GM12874 (cell line): ENCODE measurements around the gene SEMA6B.

Experiments
- CTCF ChIP-seq: IDR thresholded peaks from 2 replicates; pipeline ENCODE4 v1.5.1; 2011; ENCODE audit warnings: low read depth, mild to moderate bottlenecking, control low read depth, low read length, moderate library complexity; ENCODE audit not compliant: insufficient read depth

SEMA6B gene

GRCh38 chr19:4516199-4516938 is 43.1 kb downstream of the SEMA6B start:
- no peak for TF ChIP-seq CTCF

DNA sequence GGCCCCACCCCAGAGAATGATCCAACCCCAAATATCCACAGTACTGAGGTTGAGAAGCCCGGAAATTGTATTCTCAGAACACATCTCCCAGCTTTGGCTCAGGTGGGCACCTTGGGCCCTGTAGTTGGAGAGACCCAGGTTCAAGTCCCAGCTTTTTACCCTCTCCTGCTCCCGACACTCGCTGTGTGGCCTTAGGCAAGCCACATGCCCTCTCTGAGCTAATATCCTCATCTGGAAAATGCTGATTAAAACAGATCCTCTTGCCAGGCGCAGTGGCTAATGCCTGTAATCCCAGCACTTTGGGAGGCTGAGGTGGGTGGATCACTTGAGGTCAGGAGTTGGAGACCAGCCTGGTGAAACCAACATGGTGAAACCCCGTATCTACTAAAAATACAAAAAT is 43.8 kb downstream of the SEMA6B start:
- no peak for TF ChIP-seq CTCF

- TF ChIP-seq CTCF = no peak
Measured at GRCh38 chr19:4513248-4513647, 46.2 kb downstream of the SEMA6B start.

GRCh38 chr19:4512070-4512469 is 47.4 kb downstream of the SEMA6B start:
- no peak for TF ChIP-seq CTCF

- no peak for TF ChIP-seq CTCF
Measured at GRCh38 chr19:4511300-4512054, 48.0 kb downstream of the SEMA6B start.

DNA sequence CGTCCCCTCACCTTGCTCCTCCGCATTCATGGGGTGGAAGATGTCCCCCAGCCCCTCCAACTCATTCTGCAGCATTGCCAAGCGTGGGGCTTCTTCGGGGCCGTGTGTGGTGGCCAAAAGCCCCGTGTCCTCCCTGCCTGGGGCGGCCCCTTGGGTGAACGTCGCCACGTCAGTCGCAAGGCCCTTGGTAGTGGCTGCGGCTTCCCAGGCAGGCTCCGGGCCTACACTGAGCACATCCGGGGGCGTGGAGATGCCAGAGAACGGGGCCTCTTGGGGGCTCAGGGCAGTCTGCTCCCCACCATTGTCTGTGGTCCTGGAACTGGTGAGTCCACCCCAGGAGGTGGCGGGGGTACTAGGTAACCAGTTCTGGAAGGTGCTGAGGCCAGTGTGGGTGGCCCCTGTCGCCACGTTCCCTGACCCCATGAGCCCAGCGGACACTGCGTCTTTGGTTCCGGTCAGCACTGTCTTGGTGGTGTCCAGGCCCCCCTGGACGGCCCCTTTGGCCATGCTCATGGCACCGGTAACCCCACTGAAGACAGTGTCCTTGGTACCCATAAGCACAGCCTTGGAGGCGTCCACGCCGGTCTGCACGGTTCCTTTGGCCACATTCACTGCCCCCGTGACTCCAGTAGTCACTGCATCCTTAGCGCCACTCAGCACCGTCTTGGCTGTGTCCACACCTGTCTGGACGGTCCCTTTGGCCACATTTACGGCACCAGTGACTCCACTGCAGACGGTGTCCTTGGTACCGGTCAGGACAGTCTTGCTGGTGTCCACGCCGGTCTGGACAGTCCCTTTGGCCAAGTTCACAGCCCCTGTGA is 48.8 kb downstream of the SEMA6B start:
- TF ChIP-seq CTCF = no peak

DNA sequence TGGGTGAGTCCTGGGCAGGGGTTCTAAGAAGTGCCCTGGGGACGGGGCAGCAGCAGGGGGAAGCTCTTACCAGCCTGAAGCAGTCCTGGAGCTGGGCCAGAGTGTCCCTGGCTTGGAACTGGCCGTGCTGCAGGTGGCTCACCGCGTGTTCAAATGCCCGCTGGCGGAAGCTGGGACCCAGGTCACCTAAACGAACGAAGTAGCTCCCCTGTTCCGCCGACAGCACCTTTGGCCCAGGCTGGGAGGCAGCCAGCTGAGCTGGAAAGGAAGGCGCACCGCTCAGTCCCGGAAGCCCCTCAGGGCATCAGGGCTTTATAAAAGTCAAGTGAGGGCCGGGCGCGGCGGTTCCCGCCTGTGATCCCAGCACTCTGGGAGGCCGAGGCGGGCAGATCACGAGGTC is 50.8 kb downstream of the SEMA6B start:
- no peak for TF ChIP-seq CTCF
